NCI-H128 (cell line): ENCODE data around the gene CDH4.
"Not testable (repeated sequence)": the region's sequence is repeated elsewhere in the genome, so short reads cannot be mapped to it uniquely, and the experiment has no call there.

Source experiments
- DNase-seq: peaks from one replicate; lab custom pipeline; 2025; ENCODE audit not compliant: unreplicated experiment; lab: John Stamatoyannopoulos, UW

CDH4 gene

GRCh38 chr20:61380545-61380915 lies 128.5 kb downstream of the CDH4 start:
- DNase-seq: no peak

- no peak for DNase-seq
Observed at GRCh38 chr20:61382194-61382593, 130.1 kb downstream of the CDH4 start.

- no peak for DNase-seq
Observed at GRCh38 chr20:61385296-61385695, 133.2 kb downstream of the CDH4 start.

- DNase-seq: no peak
Observed at GRCh38 chr20:61385731-61386130, 133.7 kb downstream of the CDH4 start.

GRCh38 chr20:61387204-61387953 lies 135.3 kb downstream of the CDH4 start:
- DNase-seq: no peak

- DNase-seq: no peak
Observed at GRCh38 chr20:61387954-61388348, 135.9 kb downstream of the CDH4 start.

GRCh38 chr20:61389077-61389476 lies 137.0 kb downstream of the CDH4 start:
- no peak for DNase-seq

- no peak for DNase-seq
Observed at GRCh38 chr20:61391185-61391584, 139.1 kb downstream of the CDH4 start.

- DNase-seq: no peak
Observed at GRCh38 chr20:61391812-61392520, 139.9 kb downstream of the CDH4 start.

GRCh38 chr20:61394088-61394799 lies 142.2 kb downstream of the CDH4 start:
- DNase-seq: no peak

GRCh38 chr20:61396262-61396848 lies 144.3 kb downstream of the CDH4 start:
- no peak for DNase-seq

- no peak for DNase-seq
Observed at GRCh38 chr20:61397146-61397545, 145.1 kb downstream of the CDH4 start.

GRCh38 chr20:61397790-61398189 lies 145.7 kb downstream of the CDH4 start:
- no peak for DNase-seq

GRCh38 chr20:61399433-61399832 lies 147.4 kb downstream of the CDH4 start:
- no peak for DNase-seq

GRCh38 chr20:61400499-61400898 lies 148.4 kb downstream of the CDH4 start:
- no peak for DNase-seq

GRCh38 chr20:61404303-61404702 lies 152.2 kb downstream of the CDH4 start:
- DNase-seq: no peak

- no peak for DNase-seq
Observed at GRCh38 chr20:61405007-61405406, 152.9 kb downstream of the CDH4 start.

GRCh38 chr20:61406773-61407172 lies 154.7 kb downstream of the CDH4 start:
- not testable (repeated sequence) for DNase-seq

GRCh38 chr20:61407561-61407960 lies 155.5 kb downstream of the CDH4 start:
- DNase-seq: no peak

- DNase-seq: no peak
Observed at GRCh38 chr20:61408951-61409740, 157.1 kb downstream of the CDH4 start.

GRCh38 chr20:61411743-61412142 lies 159.7 kb downstream of the CDH4 start:
- no peak for DNase-seq
